ENCODE data around the gene NBEA.
"Not testable (repeated sequence)": the region's sequence is repeated elsewhere in the genome, so short reads cannot be mapped to it uniquely, and the experiment has no call there.

DNA sequence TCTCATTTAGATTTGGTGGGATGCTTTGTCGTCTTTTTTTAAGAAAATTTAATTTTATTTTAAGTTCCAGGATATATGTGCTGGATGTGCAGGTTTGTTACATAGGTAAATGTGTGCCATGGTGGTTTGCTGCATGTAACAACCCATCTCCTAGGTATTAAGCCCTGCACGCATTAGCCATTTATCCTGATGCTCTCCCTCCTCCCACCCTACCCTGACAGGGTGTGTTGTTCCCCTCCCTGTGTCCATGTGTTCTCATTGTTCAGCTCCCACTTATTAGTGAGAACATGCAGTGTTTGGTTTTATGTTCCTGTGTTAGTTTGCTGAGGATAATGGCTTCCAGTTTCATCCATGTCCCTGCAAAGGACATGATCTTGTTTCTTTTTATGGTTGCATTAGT lies 61.7 kb downstream of the NBEA start:
- TF ChIP-seq, protein P1, sequence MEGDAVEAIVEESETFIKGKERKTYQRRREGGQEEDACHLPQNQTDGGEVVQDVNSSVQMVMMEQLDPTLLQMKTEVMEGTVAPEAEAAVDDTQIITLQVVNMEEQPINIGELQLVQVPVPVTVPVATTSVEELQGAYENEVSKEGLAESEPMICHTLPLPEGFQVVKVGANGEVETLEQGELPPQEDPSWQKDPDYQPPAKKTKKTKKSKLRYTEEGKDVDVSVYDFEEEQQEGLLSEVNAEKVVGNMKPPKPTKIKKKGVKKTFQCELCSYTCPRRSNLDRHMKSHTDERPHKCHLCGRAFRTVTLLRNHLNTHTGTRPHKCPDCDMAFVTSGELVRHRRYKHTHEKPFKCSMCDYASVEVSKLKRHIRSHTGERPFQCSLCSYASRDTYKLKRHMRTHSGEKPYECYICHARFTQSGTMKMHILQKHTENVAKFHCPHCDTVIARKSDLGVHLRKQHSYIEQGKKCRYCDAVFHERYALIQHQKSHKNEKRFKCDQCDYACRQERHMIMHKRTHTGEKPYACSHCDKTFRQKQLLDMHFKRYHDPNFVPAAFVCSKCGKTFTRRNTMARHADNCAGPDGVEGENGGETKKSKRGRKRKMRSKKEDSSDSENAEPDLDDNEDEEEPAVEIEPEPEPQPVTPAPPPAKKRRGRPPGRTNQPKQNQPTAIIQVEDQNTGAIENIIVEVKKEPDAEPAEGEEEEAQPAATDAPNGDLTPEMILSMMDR (IDR thresholded peaks at IDR 0.05; ENCODE audit: poor library complexity): not testable (repeated sequence)
- TF ChIP-seq EZH2 (IDR thresholded peaks at IDR 0.05; ENCODE audit: borderline replicate concordance); EZH2phosphoT487 (IDR thresholded peaks at IDR 0.05; ENCODE audit: low read depth, severe bottlenecking, unreplicated experiment): not testable (repeated sequence)

All from hepatocyte (in vitro differentiated cells).